Non-pigmented ciliary epithelial cell (primary cell): Measurements from ENCODE around the gene THOC3.
"Not testable (repeated sequence)": the region's sequence is repeated elsewhere in the genome, so short reads cannot be mapped to it uniquely, and the experiment has no call there.

Experiments used
- DNase-seq: peaks from one replicate; pipeline ENCODE4 v3.0.0-alpha.2; 2010; ENCODE audit warnings: low read depth

The THOC3 gene, protein sequence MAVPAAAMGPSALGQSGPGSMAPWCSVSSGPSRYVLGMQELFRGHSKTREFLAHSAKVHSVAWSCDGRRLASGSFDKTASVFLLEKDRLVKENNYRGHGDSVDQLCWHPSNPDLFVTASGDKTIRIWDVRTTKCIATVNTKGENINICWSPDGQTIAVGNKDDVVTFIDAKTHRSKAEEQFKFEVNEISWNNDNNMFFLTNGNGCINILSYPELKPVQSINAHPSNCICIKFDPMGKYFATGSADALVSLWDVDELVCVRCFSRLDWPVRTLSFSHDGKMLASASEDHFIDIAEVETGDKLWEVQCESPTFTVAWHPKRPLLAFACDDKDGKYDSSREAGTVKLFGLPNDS

DNA sequence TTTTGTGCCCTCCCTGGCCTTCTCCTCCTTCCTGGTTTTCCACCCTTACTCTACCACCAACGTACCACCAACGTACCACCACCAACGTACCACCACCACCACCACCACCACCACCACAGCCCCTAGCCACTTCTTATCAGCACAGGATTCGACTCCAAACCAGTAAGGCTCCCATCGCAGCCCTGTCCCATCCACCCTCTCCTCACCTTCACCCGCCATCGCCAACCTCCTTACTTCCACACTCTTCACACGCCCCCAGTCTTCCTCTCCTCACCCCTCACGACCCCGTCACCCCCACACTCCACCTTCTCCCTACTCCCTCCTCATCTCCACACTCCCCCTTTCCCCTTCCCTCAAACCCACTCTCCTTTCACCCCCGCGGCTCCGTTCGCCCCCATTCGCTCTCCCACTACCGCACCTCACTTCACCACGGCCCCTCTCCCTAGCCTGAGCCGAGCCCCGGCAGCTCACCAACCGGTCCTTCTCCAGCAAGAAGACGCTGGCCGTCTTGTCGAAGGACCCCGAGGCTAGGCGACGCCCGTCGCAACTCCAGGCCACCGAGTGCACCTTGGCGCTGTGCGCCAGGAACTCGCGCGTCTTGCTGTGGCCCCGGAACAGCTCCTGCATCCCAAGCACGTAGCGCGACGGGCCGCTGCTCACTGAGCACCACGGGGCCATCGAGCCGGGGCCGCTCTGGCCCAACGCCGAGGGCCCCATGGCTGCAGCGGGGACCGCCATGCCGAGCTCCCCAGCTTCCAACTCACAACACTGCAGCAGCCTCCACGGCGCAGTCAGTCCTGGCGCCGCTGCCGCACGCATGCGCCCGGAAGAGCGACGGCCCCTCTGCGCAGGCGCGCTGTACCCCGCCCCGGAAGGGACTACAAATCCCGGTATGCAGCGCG, at the start of gene THOC3:
TSS of gene THOC3 (minus strand) at position 845 of the 902 bp plus-strand sequence. CDS start at position 738, 107 bp downstream.
- DNase-seq: not testable (repeated sequence)

DNA sequence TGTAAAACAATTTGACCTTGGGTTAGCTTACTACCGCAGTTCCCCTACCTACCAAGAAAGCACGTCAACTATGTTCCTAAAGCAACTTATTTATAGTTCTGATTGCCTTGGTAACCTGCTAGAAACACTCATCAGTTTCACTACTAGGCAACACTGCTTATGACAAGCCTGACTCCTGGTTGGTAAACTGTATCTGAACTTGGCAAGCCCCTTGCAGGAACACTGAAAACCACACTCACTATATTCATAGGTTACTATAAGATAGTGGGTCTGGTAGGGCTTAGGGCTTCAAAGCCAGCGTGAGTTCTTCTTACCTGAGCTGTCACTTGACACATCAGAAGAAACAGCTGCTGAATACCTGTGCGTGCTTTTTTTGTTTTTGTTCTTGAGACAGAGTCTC, 49.2 kb upstream of the THOC3 start:
- not testable (repeated sequence) for DNase-seq

DNA sequence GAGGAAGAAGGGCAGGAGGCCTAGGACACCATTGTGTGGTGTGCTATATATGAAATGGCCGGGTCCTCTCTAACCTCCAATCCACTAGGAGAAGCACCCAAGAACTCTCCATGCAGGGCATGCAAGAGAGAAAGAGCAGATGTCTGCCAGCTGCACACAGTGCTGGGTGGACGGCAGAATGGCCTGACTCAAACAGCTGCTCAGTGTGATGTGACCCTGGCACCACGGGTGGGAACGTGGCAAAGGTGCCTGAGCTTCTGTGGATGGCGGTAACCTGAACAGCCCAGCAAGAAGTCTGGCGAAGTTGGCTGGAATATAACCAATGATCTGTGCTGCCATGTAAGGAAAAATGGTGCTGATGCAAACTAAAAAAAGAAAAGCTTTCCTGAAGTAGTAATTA, 46.2 kb upstream of the THOC3 start:
- not testable (repeated sequence) for DNase-seq

DNA sequence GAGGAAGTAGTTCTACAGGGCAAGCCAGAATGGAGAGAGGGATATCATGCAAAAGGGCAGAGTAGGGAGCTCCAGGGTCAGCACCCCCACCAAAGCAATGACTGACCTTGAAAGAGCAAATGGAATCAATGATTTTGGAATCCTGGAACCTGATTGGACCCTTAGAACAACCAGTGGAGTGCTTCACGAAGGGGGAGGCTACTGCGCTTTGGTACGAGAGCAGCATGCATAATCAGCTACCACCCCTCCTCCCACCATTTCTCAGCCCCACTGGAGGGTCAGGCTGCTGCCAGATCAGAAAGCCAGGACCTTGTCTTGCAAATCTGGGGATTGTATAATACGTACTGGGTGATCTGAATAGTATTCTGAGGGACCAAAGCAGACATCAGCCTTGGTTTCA, 43.0 kb upstream of the THOC3 start:
- not testable (repeated sequence) for DNase-seq

DNA sequence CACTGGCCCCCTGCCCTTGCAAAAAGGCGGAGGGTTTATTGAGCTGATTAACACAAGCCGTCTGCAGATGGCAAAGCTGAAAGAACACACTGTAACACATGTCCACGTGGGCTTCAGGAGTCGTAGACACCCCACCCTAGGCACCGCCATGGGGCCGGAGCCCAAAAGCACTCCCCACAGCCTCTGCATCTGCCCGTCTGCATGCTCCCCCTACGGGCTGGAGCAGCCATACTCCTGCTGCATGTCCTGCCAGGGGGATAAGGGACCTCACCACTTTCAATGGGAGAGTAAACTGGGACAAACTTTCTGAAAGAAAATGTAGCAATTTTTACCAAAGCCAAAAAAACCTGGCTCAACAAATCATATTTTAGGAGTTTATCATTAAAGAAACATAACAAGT, 42.1 kb upstream of the THOC3 start:
- not testable (repeated sequence) for DNase-seq

DNA sequence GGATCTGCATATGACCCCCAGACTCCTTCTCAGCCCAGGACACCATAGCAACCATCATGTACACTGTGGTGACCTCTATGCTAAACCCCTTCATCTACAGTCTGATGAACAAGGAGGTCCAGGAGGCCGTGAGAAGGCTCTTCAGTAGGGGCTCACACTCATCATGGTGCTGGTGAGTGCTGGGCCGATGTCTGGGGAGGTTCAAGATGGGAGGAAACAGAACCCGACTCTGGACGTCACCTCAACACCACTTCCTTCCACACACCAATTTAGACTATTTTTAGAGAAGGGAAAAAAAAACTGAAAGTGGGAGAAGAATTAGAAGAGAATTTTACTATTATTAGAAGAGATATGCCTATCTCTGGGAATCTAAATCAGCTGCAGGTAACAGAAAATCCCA, 39.1 kb upstream of the THOC3 start:
- not testable (repeated sequence) for DNase-seq

DNA sequence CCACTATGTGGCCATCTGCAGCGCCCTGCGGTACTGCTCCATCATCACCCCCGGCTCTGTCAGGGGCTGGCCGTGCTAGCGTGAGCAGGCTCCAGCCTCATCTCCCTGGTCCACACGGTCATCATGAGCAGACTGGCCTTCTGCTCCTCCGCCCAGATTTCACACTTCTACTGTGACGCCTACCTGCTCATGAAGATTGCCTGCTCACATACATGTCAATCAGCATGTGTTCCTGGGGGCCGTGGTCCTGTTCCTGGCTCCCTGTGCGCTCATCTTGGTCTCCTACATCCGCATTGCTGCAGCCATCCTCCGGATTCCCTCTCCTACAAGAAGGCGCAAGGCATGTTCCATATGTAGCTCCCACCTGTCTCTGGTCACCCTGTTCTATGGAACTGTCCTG, 38.7 kb upstream of the THOC3 start:
- not testable (repeated sequence) for DNase-seq

DNA sequence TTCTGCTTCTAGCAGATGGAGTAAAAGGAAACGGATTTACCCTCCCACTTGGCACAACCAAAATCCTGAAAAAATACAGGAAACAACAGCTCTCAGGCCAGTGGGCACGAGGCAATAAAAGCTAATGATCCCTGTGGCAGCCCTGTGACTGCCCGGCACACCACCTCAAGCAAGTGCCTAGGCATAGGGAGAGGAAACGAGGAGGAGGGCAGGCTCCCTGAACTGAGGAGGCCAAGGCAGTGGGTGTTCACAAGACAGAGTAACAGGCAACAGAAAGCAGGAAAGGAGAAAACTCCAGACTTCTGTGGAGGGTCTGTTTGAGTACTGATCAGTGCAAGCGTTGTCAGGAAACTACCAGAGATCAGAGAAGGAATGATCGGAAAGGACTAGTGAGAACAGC, 29.9 kb upstream of the THOC3 start:
- not testable (repeated sequence) for DNase-seq

DNA sequence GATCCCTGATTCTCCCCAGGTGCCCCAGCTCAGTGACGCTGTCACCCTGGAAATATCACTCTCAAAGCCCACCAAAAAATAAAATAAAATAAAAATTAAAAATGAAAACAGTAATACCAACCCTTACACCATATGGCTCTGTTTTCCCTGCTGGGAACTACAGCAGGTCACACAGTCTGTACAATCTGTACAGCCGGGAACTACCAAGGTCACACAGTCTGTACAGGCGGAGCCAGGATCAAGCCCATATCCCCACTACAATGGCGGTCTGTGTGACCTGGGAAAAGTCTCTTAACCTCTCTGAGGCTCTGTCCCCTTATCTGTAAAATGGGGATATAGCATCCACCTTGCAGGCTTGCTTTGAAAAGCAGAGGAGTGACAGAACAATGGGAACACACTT, 29.4 kb upstream of the THOC3 start:
- DNase-seq: not testable (repeated sequence)

DNA sequence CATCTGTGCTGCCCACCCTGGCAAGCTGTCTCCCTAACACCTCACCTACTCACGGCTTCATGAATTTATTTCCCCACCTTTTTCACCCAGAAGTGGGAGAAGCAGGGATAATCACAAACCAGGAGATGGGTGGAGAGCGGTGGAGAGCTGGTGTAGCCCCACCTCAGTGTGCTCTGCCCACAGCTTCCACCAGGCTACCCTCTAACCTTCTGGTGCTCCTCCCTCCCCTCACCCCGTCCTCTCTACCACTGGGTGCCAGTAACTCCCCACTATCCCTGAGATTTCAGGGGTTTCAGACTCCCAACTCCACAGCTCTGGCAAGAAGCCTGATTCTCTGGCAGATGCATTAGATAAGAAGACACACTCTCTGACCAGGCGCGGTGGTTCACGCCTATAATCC, 28.7 kb upstream of the THOC3 start:
- not testable (repeated sequence) for DNase-seq

DNA sequence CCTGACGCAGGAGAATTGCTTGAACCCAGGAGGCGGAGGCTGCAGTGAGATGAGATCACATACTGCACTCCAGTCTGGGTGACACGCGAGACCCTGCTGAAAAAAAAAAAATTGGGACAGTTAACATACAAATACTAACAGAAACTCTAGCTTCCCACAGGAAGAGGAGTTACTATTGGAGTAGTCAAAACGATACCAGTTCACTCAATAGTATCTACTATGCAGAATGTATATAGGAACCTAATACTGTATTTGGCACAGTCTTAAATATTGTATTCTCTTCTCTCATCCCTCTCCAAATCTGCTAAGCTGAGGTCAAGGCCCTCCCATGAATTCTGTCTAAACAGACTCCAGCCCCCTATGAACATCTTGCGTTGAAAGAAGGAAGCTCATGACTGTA, 27.4 kb upstream of the THOC3 start:
- DNase-seq: not testable (repeated sequence)

DNA sequence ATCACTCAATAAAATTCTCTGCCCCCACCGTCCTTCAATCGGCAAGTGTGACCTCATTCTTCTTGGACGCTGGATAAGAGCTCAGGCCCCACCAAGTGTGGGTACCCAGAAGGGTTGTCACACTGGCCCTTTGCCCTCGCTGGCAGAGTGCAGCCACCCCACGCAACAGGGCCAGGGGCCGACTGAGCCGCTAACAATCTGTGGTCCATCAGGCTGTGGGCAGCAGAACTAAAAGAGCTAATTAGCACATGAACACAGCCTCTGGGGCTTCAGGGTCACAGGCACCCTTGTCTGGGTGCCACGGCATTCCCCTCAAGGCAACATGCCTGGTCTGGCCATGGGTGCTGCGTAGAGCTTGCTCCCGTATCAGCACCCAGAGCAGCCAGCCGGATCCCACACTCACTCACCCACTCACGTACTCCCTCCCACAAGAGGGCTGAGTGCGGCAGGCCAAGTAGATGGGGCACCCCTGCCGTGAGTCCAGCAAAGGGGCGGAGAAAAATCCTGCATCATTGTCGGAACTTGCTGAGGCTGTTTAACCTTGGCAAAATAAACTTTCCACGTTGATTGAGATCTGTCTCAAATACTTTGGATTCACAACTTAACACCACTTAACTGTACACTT, 11.4 kb upstream of the THOC3 start:
- DNase-seq: not testable (repeated sequence)

DNA sequence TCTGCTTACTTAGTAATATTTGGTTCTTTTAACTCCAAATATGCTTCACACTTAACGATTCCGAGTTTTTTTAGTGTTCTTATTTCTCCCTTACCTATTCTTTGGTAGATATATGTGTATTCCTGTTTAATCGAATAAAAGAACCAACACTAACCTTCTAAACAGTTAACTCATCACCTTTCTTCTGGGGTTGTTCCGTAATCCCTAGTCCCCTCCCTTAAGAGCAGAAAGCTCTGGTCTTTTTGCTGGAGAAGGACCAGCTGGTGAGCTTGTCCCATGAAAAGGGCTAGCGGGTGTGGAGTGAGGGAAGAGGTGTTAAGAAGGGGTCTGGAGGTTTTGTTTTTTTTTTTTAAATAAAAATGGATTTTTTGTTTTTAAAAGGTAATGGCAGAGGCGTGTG, 266 bp upstream of the THOC3 start:
- not testable (repeated sequence) for DNase-seq

DNA sequence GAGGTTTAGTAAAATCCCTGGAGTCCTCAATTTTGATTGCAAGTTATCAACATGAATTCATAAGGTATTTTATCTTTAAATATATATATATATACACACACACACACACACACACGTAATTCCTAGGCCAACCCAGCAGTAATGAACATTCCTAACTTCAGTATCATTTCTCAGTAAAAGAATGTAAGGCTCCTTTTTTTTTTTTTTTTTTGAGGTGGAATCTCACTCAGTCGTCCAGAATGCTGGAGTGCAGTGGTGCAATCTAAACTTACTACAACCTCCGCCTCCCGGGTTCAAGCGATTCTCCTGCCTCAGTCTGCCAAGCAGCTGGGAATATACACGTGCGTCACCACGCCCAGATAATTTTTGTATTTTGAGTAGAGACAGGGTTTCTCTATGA, 5.8 kb downstream of the THOC3 start:
- DNase-seq: not testable (repeated sequence)

DNA sequence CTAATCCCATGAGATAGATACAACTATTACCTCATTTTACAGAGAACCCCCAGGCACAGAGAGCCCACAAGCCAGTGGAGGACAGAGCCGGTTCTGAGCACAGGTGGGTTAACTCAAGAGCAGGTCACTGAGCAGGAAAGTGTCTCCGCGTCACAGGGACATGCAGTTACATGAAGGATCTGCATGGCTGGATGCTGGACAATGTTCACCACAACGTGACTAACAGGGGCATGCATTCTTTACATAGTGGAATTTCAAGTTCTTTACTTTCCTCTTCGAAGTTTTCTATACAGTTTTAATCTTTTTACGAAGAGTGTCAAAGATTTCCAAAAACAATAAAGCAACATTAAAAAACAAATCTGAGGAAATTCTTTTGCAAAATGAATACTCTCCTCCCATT, 7.9 kb downstream of the THOC3 start:
- not testable (repeated sequence) for DNase-seq

DNA sequence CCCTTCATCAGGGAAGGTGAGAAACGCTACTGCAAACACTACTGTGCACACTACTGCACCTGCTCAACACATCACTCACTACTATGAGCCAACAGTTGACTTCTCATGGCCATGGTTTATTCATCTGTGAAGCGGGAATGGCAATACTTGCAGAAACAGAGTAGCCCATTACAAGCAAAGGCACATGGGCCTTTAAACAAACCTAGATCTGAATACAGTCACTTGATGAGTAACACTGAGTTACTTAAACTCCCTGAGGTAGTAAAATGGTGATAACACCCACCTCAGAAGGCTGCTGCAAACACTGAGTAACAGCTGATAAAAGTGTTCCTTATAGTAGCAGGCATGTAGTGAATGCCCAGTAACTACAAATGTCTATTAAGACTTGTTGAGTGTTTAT, 9.6 kb downstream of the THOC3 start:
- DNase-seq: not testable (repeated sequence)

DNA sequence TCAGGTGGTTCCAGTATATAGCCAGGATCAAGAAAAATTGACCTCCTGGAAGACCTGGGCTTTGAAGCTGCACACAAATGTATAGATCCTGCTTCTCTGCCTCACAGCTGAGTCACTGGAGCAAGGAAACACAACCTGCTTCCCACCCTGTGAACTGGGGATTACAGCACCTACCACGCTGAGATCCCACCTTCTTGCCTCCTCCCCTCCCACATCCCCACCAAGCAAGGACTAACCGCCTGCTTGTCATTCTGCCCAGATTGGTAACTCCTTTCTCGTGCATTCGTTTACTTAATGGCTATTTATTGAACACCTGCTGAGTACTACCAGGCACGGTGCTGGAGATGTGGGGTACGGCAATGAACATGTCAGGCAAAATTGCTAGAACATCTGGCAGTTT, 14.0 kb downstream of the THOC3 start:
- DNase-seq: not testable (repeated sequence)

DNA sequence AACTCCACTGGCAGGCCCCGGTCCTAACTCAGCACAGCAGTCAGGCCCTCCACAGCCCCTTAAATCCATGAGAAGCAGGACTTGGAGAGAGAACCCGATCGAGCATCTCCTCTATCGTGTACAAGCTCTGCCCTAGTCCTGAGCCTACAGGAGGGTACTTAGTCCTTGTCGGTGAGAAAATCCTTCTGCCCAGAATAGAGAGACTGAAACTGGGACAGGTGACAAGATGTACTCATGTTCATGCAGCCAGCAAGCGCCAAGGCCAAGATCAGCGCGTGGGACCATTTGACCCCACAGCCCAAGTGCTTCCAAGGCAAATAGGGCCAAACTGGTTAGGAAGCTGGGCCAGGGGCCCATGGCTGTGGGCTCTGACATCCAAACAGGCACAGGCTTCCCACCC, 15.3 kb downstream of the THOC3 start:
- DNase-seq: not testable (repeated sequence)

DNA sequence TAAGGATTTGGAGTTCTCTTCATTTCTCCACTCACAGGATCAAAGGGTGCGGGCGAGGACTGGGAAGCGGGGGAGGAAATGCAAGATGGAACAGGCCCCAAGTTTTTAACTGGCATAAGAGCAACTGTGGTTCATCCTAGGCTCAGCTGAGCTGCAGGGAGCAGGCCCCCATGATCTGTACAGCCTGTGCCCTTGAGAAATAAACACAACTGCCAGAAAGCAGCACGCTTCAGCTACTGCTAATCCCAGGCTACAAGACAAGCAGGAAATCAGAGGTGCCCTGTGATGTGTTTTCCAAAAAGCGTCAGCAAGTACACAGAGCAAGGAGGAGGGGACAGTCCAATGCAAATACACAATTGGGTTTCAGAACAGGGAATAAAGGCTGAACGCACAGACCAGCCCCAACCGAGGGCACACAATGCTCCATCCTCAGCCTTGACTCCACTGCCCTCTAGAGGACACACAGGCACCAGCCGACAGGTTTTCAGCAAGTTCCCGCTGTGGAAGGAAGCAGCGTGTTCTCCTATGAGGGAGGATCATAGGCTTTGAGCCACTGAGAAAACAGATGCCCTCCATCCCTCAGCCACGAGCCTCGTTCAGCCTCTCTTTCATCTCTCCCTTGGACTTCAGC, 16.7 kb downstream of the THOC3 start:
- DNase-seq: not testable (repeated sequence)

DNA sequence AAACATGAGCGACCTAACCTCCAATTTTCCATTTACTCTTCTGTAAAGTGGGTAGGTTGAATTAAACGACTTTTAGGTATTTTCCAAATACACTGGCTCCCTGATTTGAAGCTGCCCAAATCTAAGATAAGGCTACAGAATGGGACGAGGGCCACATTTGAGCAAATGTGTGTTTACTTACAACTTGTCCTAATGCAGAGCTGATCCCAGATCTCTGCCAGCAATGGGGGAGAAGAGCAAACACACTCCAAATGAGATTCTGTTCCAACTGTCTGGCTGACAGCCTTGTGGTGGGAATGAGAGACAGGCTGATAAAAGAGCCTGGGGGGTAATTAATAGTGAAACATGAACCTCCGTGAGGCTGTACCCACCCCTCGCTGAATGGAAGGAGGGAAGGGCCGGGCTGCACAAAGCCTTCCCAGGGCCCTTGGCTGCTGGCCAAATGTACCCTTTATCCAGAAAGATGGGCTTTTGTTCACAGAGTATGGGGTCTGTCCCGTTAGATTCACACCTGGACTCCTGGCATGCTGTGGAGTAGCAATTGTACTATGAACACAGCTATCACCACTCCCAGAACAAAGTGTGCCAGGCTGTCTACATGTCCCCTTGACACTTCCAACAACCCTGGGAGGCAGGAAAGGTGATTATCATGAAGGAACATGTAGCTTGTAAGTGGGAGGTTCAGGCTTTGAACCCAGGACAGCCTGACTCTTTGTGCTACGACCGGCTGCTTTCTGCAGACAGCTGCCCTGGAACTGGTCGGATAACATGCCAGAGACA, 19.6 kb downstream of the THOC3 start:
- not testable (repeated sequence) for DNase-seq

DNA sequence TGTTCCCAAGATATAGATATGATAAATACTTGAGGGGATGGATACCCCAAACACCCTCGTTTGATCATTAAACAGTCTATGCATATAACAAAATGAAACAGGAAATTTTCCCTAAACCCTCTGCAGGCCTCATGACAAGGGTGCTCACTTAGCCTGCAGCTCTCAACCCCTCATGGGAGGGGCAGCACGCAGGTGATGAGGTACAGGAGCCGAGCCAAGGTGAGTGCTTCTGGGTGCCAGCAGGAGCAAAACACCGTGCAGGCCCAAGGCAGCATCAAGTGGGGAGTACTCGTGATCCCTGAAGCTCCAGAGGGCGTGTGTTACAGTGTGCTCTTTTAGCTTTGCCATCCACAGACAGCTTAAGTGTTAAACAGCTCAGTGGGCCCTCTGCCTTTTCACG, 24.9 kb downstream of the THOC3 start:
- not testable (repeated sequence) for DNase-seq
